ENCODE data around the gene MASP1.

The MASP1 gene

GRCh38 chr3:187296058-187296457, 4.5 kb upstream of the MASP1 start:
- no peak overlapping the region for H3K4me2 ChIP-seq
- H3K4me3 ChIP-seq: no peak overlapping the region
- no peaks in the 10 kb centered on the region for H3K4me1 ChIP-seq

GRCh38 chr3:187295316-187296034, 3.9 kb upstream of the MASP1 start:
- no peak overlapping the region for H3K9ac ChIP-seq
- no peaks in the 10 kb centered on the region for H3K27me3 ChIP-seq
- TF ChIP-seq Cebpa-rat (IDR thresholded peaks at IDR 0.05): no peak
- no peak overlapping the region for H3K4me2 ChIP-seq
- H3K27ac ChIP-seq: no peak overlapping the region
- no peaks in the 10 kb centered on the region for H3K36me3 ChIP-seq
- H3K4me1 ChIP-seq: no peaks in the 10 kb centered on the region
- peaks cover 0 to 5% (median 0%) of the 10 kb centered on the region in 11 experiments; a peak in 1 of 22 replicates for H3K9me3 ChIP-seq (replicated peaks in 1 of 11)
- no peak overlapping the region for H3K4me3 ChIP-seq
- no peaks in the 10 kb centered on the region for H4K20me1 ChIP-seq

More at GRCh38 chr3:187296058-187296457, 4.5 kb upstream of the MASP1 start:
- TF ChIP-seq Cebpa-rat (IDR thresholded peaks at IDR 0.05): no peak
- Histone ChIP-seq H3K9me3 (replicated peaks in 1 of 11) (peaks cover 0 to 5% (median 0%) of the 10 kb centered on the region in 11 experiments; a peak in 1 of 22 replicates), H3K36me3 (no peaks in the 10 kb centered on the region), H3K9ac (no peak overlapping the region), H3K27ac (no peak overlapping the region), H4K20me1 (no peaks in the 10 kb centered on the region), H3K27me3 (no peaks in the 10 kb centered on the region)

- Histone ChIP-seq H3K4me3 (no peak overlapping the region), H3K27me3 (no peaks in the 10 kb centered on the region), H3K4me2 (no peak overlapping the region), H3K9me3 (replicated peaks in 1 of 11) (peaks cover 0 to 5% (median 0%) of the 10 kb centered on the region in 11 experiments; a peak in 1 of 22 replicates), H3K27ac (no peak overlapping the region), H4K20me1 (no peaks in the 10 kb centered on the region), H3K4me1 (peaks cover 0 to under 1% (median 0%) of the 10 kb centered on the region in 10 experiments; a peak in 2 of 20 replicates), H3K9ac (no peak overlapping the region), H3K36me3 (no peaks in the 10 kb centered on the region)
- no peak for TF ChIP-seq Cebpa-rat (IDR thresholded peaks at IDR 0.05)
These were observed 2.2 kb upstream of the MASP1 start for GRCh38 chr3:187293516-187294430.

GRCh38 chr3:187292631-187293515, 1.3 kb upstream of the MASP1 start:
- Histone ChIP-seq H3K9ac (no peak overlapping the region), H3K4me3 (no peak overlapping the region), H3K4me1 (peaks cover 0 to 10% (median 0%) of the 10 kb centered on the region in 10 experiments; a peak in 5 of 20 replicates), H3K27me3 (no peaks in the 10 kb centered on the region), H3K27ac (no peak overlapping the region), H4K20me1 (no peaks in the 10 kb centered on the region), H3K4me2 (no peak overlapping the region), H3K36me3 (no peaks in the 10 kb centered on the region), H3K9me3 (replicated peaks in 1 of 11) (peaks cover 0 to under 1% (median 0%) of the 10 kb centered on the region in 11 experiments; a peak in 1 of 22 replicates)
- TF ChIP-seq Cebpa-rat (IDR thresholded peaks at IDR 0.05): no peak

GRCh38 chr3:187292181-187292580, 644 bp upstream of the MASP1 start:
- Histone ChIP-seq H3K4me1 (peaks cover 0 to 11% (median 0%) of the 10 kb centered on the region in 10 experiments; a peak in 5 of 20 replicates), H3K9me3 (replicated peaks in 1 of 11) (no peaks in the 10 kb centered on the region), H3K9ac (no peak overlapping the region), H3K27me3 (no peaks in the 10 kb centered on the region), H3K4me2 (no peak overlapping the region), H3K27ac (no peak overlapping the region), H3K4me3 (no peak overlapping the region), H3K36me3 (no peaks in the 10 kb centered on the region), H4K20me1 (no peaks in the 10 kb centered on the region)
- no peak for TF ChIP-seq Cebpa-rat (IDR thresholded peaks at IDR 0.05)

GRCh38 chr3:187291001-187291511, 481 bp downstream of the MASP1 start:
- TF ChIP-seq Cebpa-rat (IDR thresholded peaks at IDR 0.05): no peak
- Histone ChIP-seq H4K20me1 (no peaks in the 10 kb centered on the region), H3K9me3 (replicated peaks in 1 of 11) (no peaks in the 10 kb centered on the region), H3K4me3 (no peak overlapping the region), H3K27ac (no peak overlapping the region), H3K4me1 (peaks cover 0 to 11% (median 0%) of the 10 kb centered on the region in 10 experiments; a peak in 5 of 20 replicates), H3K4me2 (no peak overlapping the region), H3K27me3 (no peaks in the 10 kb centered on the region), H3K9ac (no peak overlapping the region), H3K36me3 (no peaks in the 10 kb centered on the region)

GRCh38 chr3:187290503-187290902, 1.0 kb downstream of the MASP1 start:
- peaks cover 0 to 11% (median 0%) of the 10 kb centered on the region in 10 experiments; a peak in 5 of 20 replicates for H3K4me1 ChIP-seq
- H3K4me3 ChIP-seq: no peak overlapping the region
- TF ChIP-seq Cebpa-rat (IDR thresholded peaks at IDR 0.05): no peak
- no peak overlapping the region for H3K9ac ChIP-seq
- no peaks in the 10 kb centered on the region for H4K20me1 ChIP-seq
- H3K4me2 ChIP-seq: no peak overlapping the region
- no peaks in the 10 kb centered on the region for H3K9me3 ChIP-seq (replicated peaks in 1 of 11)
- H3K36me3 ChIP-seq: no peaks in the 10 kb centered on the region
- no peaks in the 10 kb centered on the region for H3K27me3 ChIP-seq
- no peak overlapping the region for H3K27ac ChIP-seq

GRCh38 chr3:187288855-187289605, 2.5 kb downstream of the MASP1 start:
- no peak overlapping the region for H3K4me3 ChIP-seq
- peaks cover 0 to 11% (median 0%) of the 10 kb centered on the region in 10 experiments; a peak in 5 of 20 replicates for H3K4me1 ChIP-seq
- no peaks in the 10 kb centered on the region for H3K36me3 ChIP-seq
- H3K9me3 ChIP-seq (replicated peaks in 1 of 11): no peaks in the 10 kb centered on the region
- no peak overlapping the region for H3K27ac ChIP-seq
- peak overlapping the region in 3 of 11 experiments; percentile 21 to 54 (median 40); a peak in 5 of 22 replicates for H3K4me2 ChIP-seq
- H3K27me3 ChIP-seq: no peaks in the 10 kb centered on the region
- no peak for TF ChIP-seq Cebpa-rat (IDR thresholded peaks at IDR 0.05)
- no peak overlapping the region for H3K9ac ChIP-seq
- H4K20me1 ChIP-seq: no peaks in the 10 kb centered on the region

Measured in BLaER1 treated with 17β-estradiol and CSF1 and Interleukin-3, amounts not matched to agents 10 nM and 100 nM (cell line).